ENCODE data around the gene FALEC.

DNA sequence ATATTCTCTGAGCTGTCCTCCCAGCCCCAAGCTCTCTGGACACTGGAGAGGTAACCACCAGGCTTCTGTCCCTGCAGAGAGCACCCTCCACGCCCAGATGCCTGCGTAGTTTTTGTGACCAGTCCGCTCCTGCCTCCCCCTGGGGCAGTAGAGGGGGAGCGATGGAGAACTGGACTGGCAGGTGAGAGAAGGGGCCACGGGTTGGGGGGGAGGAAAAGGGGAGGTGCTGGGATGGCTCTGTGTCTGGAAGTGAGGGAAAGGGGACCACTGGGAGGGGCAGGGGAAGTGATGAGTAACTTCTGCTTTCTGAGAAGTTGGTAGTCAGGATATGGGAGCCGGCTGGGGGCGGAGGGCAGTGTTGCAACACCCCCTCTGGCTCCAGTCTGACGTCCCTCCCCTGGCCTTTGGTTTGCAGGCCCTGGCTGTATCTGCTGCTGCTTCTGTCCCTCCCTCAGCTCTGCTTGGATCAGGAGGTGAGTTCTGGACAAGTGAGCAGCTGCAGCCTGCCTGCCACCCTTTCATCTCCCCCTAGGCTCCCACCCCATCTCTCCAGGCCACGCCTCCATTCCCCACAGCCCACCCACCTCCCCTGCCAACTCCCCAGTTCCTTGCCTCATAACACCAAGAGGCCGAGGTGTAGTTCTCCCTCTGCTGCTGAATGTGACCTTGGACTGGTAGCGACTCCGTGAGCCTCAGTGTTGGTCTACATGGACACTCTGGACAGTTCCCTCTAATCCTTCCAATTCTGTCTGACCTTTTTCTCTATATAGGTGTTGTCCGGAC lies 36.8 kb downstream of the FALEC start:
- TF ChIP-seq, protein P1, sequence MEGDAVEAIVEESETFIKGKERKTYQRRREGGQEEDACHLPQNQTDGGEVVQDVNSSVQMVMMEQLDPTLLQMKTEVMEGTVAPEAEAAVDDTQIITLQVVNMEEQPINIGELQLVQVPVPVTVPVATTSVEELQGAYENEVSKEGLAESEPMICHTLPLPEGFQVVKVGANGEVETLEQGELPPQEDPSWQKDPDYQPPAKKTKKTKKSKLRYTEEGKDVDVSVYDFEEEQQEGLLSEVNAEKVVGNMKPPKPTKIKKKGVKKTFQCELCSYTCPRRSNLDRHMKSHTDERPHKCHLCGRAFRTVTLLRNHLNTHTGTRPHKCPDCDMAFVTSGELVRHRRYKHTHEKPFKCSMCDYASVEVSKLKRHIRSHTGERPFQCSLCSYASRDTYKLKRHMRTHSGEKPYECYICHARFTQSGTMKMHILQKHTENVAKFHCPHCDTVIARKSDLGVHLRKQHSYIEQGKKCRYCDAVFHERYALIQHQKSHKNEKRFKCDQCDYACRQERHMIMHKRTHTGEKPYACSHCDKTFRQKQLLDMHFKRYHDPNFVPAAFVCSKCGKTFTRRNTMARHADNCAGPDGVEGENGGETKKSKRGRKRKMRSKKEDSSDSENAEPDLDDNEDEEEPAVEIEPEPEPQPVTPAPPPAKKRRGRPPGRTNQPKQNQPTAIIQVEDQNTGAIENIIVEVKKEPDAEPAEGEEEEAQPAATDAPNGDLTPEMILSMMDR (IDR thresholded peaks at IDR 0.05), result no peak
- peak; percentile 46 for TF ChIP-seq EP300 (IDR thresholded peaks at IDR 0.05; ENCODE audit: low read depth)
